Sigmoid colon (tissue), 4 donors: Measurements from ENCODE around the gene SS18.

Experiments used
- POLR2A ChIP-seq, 2 donors: fragments of 450-650 bp; IDR thresholded peaks; one replicate each; pipeline ENCODE4 v1.6.1; 2016; ENCODE audit warnings: antibody characterized with exemption in 2 of 2, mild to moderate bottlenecking in 2 of 2, moderate library complexity in 2 of 2
- POLR2AphosphoS5 ChIP-seq, 4 donors: sonication (generic); formaldehyde crosslinking; IDR thresholded peaks; one replicate each; pipeline ENCODE4 v1.6.1; 2017; ENCODE audit warnings: antibody characterized with exemption in 4 of 4

- TF ChIP-seq POLR2A (IDR thresholded peaks at IDR 0.05) (no peak), POLR2AphosphoS5 (IDR thresholded peaks at IDR 0.05) (no peak)
These were observed 104.6 kb downstream of the SS18 start for GRCh38 chr18:25985707-25986394.
